Dedifferentiated amniotic fluid mesenchymal stem cell (primary cell): Measurements from ENCODE around the gene ARHGAP23.
A peak's percentile ranks its signal among the peaks of the same experiment; 100 is the strongest.
"Not testable (repeated sequence)": the region's sequence is repeated elsewhere in the genome, so short reads cannot be mapped to it uniquely, and the experiment has no call there.

Experiments
- DNase-seq: peaks from one replicate; pipeline ENCODE4 v3.0.0-alpha.2; 2016; ENCODE audit errors: extremely low spot score

ARHGAP23 gene

GRCh38 chr17:38460082-38460715 is 31.9 kb downstream of the ARHGAP23 start:
- DNase-seq = no peak

- DNase-seq = no peak
These were observed 32.7 kb downstream of the ARHGAP23 start for GRCh38 chr17:38460716-38461630.

- no peak for DNase-seq
These were observed 33.4 kb downstream of the ARHGAP23 start for GRCh38 chr17:38461683-38462082.

GRCh38 chr17:38463451-38463858 is 35.2 kb downstream of the ARHGAP23 start:
- DNase-seq = no peak

- no peak for DNase-seq
These were observed 36.0 kb downstream of the ARHGAP23 start for GRCh38 chr17:38464251-38464722.

GRCh38 chr17:38464723-38465390 is 36.6 kb downstream of the ARHGAP23 start:
- peak; percentile 94 for DNase-seq

- peak; percentile 73 for DNase-seq
These were observed 37.4 kb downstream of the ARHGAP23 start for GRCh38 chr17:38465391-38466345.

- DNase-seq = no peak
These were observed 38.4 kb downstream of the ARHGAP23 start for GRCh38 chr17:38466346-38467315.

- no peak for DNase-seq
These were observed 39.2 kb downstream of the ARHGAP23 start for GRCh38 chr17:38467491-38467890.

- no peak for DNase-seq
These were observed 41.6 kb downstream of the ARHGAP23 start for GRCh38 chr17:38469875-38470274.

- DNase-seq = not testable (repeated sequence)
These were observed 43.0 kb downstream of the ARHGAP23 start for GRCh38 chr17:38471253-38471652.

- not testable (repeated sequence) for DNase-seq
These were observed 46.4 kb downstream of the ARHGAP23 start for GRCh38 chr17:38474666-38475065.

- no peak for DNase-seq
These were observed 48.3 kb downstream of the ARHGAP23 start for GRCh38 chr17:38476549-38476948.

GRCh38 chr17:38477417-38477816 is 49.2 kb downstream of the ARHGAP23 start:
- not testable (repeated sequence) for DNase-seq

- not testable (repeated sequence) for DNase-seq
These were observed 49.7 kb downstream of the ARHGAP23 start for GRCh38 chr17:38477951-38478350.

- DNase-seq = not testable (repeated sequence)
These were observed 50.4 kb downstream of the ARHGAP23 start for GRCh38 chr17:38478667-38479066.

GRCh38 chr17:38482039-38482699 is 53.9 kb downstream of the ARHGAP23 start:
- not testable (repeated sequence) for DNase-seq

- DNase-seq = not testable (repeated sequence)
These were observed 54.4 kb downstream of the ARHGAP23 start for GRCh38 chr17:38482700-38483043.
